AG10803 (cell line): ENCODE results near the gene TMEM256.

Experiments used
- DNase-seq: peaks from one replicate; pipeline ENCODE4 v3.0.0; 2010; ENCODE audit warnings: low read depth
- H3K4me3 ChIP-seq: 2 replicates; pipeline ENCODE4 v1.5.1; 2011; ENCODE audit warnings: mild to moderate bottlenecking, low read length, control low read depth
- CTCF ChIP-seq: conservative IDR thresholded peaks from 2 replicates; pipeline ENCODE4 v1.5.1; 2011; ENCODE audit warnings: mild to moderate bottlenecking, low read length, control low read depth, inconsistent platforms

TMEM256 gene

GRCh38 chr17:7391307-7391706, 12.6 kb downstream of the TMEM256 start:
- no peak overlapping the region for H3K4me3 ChIP-seq
- no peak for DNase-seq
- no peak for TF ChIP-seq CTCF

GRCh38 chr17:7389924-7390910, 13.7 kb downstream of the TMEM256 start:
- no peak overlapping the region for H3K4me3 ChIP-seq
- DNase-seq = no peak
- no peak for TF ChIP-seq CTCF

- no peak overlapping the region for H3K4me3 ChIP-seq
- no peak for DNase-seq
- TF ChIP-seq CTCF = no peak
Observed at GRCh38 chr17:7388856-7389255, 15.0 kb downstream of the TMEM256 start.

GRCh38 chr17:7384489-7385081, 19.3 kb downstream of the TMEM256 start:
- DNase-seq = no peak
- H3K4me3 ChIP-seq = no peak overlapping the region
- no peak for TF ChIP-seq CTCF

- peak overlapping the region; percentile 27 for H3K4me3 ChIP-seq
- no peak for DNase-seq
- TF ChIP-seq CTCF = no peak
Observed at GRCh38 chr17:7383742-7384488, 20.0 kb downstream of the TMEM256 start.

GRCh38 chr17:7383371-7383741, 20.5 kb downstream of the TMEM256 start:
- no peak for TF ChIP-seq CTCF
- no peak overlapping the region for H3K4me3 ChIP-seq
- DNase-seq = no peak
